NCI-H2107 (cell line): ENCODE measurements around the gene CCM2.
"Not testable (repeated sequence)": the region's sequence is repeated elsewhere in the genome, so short reads cannot be mapped to it uniquely, and the experiment has no call there.

ENCODE experiments used
- DNase-seq: peaks from one replicate; lab custom pipeline; 2025; lab: John Stamatoyannopoulos, UW

CCM2 gene

DNA sequence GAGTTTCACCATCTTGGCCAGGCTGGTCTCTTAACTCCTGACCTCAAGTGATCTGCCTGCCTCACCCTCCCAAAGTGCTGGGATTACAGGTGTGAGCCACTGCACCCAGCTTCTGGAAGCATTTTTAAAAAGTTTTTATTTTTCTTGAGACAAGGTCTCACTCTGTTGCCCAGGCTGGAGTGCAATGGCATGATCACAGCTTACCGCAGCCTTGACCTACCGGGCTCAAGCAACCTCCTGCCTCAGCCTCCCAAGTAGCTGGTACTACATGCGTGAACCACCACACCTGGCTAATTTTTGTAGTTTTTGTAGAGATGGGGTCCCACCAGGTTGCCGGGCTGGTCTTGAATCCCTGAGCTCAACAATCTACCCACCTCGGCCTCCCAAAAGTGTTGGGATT is 34.7 kb downstream of the CCM2 start:
- DNase-seq = not testable (repeated sequence)

DNA sequence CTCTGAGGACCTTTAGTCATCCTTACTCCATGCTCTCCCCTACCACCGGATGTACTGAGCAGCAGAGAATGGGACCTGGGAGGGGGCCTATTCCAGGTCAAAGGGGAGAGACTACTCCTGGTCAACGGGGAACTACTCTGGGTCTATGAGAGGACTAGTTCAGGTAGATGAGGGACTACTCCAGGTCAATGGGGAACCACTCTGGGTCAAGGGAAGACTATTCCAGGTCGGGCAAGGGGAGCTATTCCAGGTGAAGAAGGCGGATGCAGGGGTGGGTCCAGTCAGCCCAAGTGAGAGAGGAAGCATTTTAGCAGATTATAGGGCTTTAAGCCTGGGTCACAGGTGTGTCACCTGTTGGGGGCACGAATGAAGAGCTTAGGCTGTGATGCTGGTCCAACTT is 35.4 kb downstream of the CCM2 start:
- no peak for DNase-seq

DNA sequence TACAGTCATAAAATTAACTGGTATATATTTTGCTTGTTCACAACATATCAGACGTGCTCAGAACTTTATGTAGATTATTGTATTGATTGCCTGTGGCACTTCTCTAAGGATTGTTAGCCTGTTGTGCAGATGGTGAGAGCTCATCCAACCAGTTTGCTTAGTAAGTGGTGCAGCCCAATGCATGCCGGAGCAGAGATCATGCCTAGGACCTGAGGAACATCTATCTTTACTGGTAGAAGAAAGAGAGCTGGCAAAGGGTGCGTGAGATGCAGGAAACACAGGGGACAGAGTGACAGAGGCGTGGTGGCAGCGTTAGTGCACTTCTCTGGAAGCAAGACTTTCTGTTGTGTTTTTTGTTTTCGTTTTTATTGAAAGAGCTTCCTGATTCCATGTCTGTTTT is 35.9 kb downstream of the CCM2 start:
- DNase-seq = no peak

DNA sequence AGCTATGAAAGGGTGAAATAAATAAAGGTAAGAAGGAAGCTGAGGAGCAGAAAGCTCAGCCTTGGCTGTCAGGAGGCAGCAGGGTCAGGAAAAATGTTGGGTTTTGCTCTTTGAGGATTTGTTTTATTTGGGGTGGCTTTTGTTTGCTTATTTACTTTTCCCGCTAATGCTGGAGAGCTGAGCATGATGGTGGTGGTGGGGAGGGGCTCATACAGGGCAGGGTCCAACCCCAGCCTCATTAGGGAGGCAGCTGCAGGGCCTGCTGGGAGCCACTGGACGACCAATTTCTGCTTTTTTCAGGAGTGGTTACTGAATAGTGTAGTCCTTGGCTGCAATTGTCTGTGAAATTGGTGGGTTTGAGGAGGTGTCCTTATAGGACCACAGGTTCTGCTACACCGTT is 36.3 kb downstream of the CCM2 start:
- no peak for DNase-seq

DNA sequence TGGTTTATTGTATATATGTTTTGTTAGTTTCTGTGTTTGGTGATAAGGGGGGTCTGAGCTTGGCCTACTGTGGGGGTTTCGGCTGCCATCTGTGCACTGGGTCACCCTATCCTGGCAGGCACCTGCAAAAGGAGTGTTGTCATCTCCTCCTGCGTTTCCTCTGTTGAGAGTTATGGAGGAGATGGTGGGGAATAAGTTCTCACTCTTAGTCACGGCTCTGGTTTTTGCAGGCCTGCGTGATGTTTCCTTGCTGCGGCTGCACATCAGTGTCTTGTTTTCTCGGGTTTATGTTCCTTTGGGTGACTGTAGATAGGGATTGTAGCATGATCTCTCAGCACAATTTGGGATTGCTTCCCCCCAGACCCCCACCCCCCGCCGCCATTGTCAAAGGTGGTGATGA is 36.8 kb downstream of the CCM2 start:
- no peak for DNase-seq

DNA sequence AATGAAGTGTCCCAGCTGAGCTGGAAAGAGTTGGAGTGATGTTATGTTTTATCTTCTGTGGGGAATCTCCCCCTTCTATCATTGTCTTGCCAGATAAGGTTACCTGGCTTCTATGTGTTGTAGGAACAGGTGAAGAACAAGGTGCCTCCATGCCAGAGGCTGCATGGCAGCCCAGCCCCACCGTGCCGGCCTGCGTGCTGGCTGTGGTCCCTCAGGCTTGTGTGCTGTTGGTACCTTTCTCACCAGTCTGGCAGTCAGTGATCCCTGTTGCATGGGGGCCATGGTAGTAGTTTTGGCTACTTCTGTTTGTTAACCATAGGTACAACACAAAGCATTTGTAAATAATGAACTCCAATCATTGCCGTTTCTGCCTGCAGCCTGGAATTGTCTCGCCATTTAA is 37.9 kb downstream of the CCM2 start:
- no peak for DNase-seq

DNA sequence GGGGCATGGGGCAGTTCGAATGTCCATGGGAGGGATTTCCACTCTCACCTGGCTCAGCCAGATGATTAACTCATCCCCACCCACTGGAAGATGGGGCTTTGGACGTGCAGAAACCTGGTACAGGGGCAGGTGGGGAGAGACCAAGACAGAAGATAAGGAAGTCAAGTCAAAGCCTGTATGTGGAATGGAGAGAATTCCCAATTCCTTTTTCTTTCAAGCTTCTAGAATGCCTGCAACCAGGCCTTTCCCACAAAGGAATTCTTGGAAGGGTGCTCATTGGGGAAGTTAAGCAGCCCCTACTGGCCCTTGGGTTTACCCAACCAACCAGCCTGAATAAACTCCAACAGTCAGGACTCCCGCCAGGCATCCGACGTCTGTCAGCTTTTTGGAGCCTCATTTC is 39.1 kb downstream of the CCM2 start:
- no peak for DNase-seq

DNA sequence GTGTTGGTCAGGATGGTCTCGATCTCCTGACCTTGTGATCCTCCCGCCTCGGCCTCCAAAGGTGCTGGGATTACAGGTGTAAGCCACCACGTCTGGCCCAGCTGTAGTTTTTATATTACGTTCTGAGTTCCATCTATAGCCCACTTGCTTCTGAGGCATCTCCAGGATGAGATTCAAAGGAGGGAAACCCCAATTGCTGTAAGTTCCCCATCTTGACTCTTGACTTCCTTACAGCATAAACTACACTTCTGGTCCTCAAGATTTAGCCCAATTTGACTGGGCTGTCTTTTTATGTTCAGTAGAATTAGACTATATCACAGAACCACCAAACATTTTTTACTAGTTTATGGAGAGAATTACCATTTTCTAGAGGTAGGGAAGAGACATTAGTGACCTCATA is 44.3 kb downstream of the CCM2 start:
- no peak for DNase-seq

DNA sequence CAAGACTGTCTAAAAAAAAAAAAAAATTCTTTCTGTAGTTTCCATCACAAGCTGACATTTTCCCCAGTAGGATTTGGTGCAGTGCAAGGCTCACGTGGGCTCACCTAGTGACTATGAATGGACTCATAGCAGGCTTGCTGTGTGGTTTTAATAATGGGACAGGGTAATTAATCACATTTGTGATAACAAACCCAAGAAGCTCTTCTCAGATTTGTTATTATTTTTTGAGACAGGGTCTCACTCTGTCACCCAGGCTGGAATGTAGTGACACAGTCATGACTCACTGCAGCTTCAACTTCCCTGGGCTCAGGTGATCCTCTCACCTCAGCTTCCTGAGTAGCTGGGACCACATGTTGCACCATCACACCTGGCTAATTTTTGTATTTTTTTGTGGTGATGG is 48.7 kb downstream of the CCM2 start:
- DNase-seq = no peak

DNA sequence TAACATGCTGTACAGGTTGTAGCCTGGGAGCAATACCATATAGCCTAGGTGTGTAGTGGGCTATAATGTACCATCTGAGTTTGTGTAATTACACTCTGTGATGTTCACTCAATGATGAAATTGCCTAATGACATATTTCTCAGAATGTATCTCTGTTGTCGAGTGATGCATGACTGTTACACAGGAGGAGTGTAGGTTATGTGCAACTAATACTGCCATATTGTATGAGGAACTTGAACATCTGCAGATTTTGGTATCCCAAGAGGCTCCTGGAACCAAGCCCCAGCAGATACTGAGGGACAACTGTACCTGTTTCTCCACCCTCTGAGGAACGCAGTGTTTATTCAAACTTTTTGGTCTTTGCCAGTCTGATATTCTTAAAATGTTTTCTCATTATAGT is 50.2 kb downstream of the CCM2 start:
- DNase-seq = no peak

DNA sequence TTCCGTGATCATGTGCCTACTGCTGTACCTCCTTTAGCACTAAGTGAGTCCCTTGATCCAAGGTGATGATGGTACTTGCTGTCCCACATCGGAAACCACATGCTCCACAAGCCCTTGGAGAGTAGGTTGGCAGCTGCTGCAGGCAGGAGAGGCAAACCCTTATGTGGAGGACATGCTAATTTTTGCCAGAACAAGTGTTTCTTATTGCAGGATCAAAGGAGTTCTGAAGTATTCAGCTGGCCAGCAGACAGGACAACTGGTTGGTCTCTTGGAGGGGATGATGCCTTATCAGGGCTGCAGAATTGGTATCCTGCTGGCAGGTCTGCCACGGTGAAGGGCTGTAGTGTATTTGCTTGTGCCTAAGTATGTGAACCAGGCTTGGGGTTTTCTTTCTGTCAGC is 52.0 kb downstream of the CCM2 start:
- DNase-seq = no peak

DNA sequence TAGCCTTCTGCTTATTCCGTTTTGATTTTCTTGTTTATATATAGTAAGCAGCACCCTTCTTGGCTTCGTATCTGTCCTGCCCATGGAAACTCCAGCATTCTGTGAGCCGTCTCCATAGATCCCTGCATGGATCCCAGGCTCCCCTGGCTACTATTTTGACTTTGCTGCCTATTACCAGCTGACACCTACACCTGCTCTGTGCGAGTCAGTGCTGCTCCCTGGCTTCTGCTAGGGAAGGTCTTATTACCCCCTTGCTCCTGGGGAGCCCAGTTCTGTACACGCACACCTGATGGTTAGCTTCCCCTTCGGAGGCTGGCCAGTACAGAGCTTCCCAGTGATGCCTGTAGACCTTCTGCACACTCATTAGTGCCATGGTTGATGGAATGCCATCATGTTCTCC is 53.4 kb downstream of the CCM2 start:
- no peak for DNase-seq

DNA sequence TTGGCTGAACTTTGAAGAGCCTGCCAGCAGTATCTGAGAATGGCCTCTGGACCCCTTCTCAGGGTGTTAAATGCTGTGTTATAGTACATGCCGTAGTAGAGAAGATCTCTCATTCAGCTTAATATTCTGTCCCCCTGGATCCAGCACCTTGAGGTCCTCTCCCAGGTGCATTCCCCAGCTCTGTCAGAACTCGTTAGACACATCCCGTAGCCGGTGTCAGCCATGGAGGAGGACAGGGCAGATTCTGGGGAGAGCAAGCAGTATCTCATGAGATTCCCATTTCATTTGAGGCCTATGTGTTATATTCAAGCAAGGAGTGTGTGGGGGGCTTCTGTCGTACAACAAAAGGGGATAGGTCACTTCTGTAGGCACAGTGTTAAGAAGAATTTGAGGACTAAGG is 53.9 kb downstream of the CCM2 start:
- no peak for DNase-seq

DNA sequence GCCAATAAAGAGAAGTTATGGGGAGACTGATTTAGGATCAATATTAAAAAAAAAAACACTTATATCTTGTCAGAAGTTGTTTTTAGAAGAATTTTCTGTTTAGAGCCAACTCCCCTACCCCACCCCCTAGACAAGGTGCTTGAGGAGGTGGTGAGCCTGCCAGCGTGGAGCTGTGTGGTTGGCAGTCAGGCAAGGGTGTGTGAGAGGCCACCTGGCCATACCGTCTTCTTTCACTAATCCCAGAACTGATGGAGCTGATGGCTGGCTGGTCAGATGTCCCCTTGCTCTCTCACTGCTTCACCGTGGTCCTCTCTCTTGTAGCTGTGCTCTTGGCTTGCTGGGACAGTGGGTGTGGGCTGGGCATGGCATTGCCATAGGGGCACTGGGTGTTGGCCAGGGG is 54.4 kb downstream of the CCM2 start:
- DNase-seq = no peak

DNA sequence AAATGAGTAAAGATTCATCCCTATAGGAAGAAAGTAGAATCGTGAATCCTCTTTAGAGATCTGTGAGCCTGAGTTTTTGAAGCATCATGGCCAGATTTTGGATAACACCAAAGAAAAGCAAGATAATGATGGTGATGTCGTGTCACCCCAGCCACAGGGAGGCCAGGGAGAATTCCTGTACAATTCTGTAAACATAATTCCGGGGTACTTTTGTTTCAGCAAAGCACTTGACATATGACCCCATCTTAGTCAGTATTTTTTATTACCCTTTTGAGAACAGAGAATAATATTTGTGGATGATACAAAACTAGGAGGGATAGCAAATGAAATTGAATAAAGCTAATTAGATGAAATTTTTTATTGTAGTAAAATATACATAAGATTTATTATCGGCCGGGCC is 55.0 kb downstream of the CCM2 start:
- no peak for DNase-seq

DNA sequence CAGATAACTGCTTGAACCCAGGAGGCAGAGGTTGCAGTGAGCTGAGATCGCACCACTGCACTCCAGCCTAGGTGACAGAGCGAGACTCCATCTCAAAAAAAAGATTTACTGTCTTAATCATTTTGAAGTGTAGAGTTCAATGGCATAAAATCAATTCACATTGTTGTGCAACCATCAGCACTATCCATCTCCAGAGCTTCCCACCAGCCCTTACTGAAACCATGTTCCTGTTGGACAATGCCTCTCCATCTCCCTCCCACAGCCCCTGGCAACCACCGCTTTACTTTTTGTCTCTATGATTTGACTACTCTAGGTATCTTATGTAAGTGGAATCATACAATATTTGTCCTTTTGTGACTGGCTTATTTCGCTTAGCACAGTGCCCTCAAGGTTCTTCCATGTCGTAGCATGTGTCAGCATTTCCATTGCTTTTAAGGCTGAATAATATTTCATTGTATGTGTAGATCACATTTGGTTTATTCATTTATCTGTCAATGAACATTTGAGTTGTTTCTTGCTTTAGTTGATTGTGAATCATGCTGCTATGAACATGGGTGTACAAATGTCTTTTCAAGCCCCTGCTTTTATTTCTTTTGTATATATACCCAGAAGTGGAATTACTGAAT is 55.7 kb downstream of the CCM2 start:
- no peak for DNase-seq

DNA sequence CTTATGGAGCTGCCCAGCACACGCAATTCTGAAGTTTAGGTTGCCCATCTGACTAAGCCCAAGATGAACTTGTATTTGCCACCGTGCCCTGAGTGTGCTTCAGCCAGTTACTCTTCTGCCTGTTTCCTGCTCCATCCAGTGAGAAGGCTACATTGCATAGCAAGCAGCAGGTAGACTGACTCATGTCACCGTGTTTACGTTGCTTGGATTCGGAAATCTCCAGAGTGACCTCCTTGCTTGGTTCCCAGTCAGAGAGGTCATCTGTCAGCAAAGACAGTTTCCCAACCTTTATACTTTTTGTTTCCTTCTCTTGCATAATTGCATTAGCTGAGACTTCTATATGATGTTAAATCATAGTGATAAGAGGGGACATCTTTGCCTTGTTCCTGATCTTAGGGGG is 57.9 kb downstream of the CCM2 start:
- DNase-seq = no peak

DNA sequence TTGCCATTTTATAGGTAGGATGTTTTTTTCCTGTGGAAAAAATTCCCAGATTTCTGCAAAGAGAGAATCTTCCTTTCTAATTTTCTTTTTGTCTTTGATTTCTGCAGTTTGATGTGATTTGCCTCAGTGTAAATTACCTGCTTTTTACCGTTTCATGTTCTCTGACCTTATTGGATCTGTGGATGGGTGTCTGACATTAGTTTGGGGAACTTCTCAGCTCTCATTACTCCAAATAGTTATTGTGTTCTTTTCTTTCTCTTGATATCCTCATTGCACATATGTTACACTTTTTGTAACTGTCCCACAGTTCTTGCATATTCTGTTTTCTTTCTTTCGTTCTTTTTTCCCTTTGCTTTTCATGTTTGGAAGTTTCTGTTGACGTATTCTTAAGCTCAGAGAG is 60.3 kb downstream of the CCM2 start:
- DNase-seq = no peak

DNA sequence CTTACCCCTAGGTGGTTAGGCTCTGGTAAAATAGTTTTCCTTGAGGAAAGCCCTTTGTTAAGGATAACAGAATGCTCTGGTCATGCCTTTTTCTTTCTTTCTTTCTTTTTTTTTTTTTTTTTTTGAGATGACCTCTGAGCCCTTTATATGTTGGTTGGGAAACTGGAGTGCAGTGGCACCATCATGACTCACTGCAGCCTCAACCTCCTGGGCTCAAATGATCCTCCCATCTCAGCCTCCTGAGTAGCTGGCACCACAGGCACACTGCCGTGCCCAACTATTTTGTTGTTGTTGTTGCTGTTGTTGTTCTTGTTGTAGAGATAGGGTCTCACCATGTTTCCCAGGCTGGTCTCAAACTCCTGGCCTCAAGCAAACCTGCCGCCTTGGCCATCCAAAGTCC is 61.4 kb downstream of the CCM2 start:
- no peak for DNase-seq

DNA sequence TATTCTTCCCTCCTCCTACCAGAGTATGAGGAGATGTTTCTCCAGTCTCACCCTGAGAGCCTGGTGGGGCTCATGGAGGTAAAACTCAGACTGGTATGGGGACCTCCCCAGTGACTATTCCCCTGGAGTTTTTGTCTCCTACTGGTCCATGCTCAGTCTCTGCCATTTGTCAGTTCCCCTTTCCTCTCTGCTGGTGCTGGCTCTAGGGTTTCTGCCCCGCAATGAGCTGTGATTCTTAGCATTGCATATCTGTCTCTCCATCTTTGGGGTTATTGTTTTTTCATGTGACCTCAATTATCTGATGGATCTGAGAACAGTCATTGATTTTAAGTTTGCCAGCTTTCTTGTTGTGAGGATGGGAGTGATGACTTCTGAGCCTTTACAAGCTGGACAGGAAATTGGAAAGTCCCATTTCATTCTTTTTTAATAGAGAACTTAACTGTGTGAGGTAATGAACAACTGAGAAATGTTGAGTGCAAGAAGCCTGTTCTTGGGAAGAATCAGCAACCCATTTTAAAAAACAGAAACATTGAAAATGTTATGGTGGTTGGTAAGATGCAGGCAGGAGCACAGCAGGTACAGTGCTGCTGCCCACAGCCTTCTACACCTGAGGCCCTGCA is 61.9 kb downstream of the CCM2 start:
- no peak for DNase-seq

DNA sequence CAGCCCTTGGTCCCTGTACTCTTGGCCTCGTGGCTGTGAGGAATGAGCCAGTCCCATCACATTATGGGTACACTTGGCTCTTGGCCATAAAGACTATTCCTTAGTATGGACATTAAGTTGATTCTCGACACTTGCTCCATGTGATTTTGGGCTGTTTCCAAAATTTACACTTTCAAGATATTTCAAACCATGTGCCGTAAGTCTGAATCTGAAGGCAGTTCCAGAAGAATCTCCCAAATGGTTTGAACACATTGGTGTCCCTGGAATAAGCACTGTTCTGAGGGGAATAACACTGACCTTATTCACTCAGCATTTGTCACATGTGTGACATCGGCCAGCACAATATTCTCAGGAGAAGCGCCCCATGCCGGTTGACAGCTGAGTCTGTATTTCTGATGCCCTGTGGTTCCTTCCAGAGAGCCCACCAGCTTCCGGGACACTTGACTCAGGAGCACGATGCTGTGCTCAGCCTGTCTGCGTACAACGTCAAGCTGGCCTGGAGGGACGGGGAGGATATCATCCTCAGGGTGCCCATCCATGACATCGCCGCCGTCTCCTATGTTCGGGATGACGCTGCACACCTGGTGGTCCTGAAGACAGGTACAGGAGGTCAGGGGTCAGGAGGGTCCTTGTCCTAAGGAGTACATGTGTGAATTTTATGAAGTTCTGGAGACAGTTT is 64.2 kb downstream of the CCM2 start:
- DNase-seq = no peak

DNA sequence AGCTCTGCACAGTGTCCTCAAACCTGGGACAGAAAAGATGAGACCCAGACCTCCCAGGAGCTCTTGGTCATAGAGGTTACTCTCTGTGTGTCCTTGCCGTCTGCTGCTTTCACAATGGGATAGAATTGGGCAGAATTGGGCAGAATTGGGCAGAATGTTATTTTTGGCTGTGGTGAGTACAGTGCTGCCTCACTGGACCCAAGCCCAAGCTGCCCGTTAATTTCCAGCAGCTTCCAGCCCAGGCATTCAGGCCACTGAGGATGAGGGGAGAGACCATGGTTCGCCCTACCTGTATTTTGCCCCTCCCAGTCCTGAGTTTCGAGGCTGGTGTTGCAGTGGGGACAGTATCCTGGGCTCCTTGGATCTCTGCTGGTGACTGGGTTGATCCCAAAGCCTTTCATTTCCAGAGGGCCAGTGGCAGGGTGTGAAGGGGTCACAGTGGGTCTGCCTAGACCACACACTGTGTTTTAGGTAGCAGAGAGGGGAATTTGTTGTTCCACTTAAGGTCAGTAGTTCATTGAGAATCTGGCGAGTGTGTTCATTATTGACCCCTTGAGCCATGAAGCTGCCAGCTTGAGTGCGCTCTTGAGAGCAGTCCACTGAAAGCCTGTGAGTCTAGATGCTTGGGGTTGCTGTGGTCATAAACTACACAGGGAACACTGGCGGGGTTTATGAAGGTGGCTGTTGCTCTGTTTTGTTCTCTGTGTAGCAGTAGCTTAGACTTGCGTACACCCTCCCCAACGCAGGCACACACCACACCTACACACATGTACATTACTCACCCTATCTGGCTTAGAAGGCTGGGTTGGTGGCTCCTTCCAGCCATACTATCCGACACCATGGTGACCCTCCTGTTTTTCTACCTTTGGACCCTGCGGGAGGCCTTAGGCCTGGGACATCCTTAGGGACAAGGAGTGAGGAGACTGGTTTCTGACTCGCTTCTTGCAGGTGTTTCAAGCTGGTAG is 65.3 kb downstream of the CCM2 start:
- DNase-seq = no peak

DNA sequence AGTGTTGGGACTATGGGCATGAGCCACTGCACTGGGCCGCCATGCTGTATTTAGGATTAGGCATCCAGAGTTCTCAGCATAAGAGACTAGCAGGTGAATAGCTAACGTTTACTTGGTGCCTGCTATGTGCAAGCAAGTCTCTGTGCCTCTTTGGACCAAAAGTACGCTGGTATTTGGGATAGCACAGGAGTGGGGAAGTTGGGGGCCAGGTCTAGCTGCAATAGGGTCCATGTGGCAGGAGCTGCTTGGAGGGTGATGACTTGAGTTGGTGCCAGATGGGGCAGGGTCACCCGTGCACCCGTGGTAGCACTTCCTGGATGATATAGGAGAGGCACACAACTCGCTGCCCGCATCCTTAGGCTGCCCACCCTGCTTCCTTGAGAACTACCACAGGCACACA is 66.4 kb downstream of the CCM2 start:
- no peak for DNase-seq
